Erythroblast (primary cell): ENCODE measurements around the gene AFMID.

Source experiments
- DNase-seq, 2 experiments: peaks; one replicate each; lab custom pipeline; 2025; lab: John Stamatoyannopoulos, UW
- GATA1 ChIP-seq: IDR thresholded peaks from 2 replicates; pipeline ENCODE4 v1.6.1; 2011; ENCODE audit warnings: low read depth, mild to moderate bottlenecking, control low read depth, low read length, moderate library complexity
- POLR2A ChIP-seq: IDR thresholded peaks from 2 replicates; pipeline ENCODE4 v1.6.1; 2011; ENCODE audit warnings: mild to moderate bottlenecking, low read length

The AFMID gene

GRCh38 chr17:78146471-78146869 lies 40.7 kb upstream of the AFMID start:
- DNase-seq = peak in 1 of 2 experiments; percentile 75
- TF ChIP-seq GATA1 (no peak), POLR2A (no peak)

DNA sequence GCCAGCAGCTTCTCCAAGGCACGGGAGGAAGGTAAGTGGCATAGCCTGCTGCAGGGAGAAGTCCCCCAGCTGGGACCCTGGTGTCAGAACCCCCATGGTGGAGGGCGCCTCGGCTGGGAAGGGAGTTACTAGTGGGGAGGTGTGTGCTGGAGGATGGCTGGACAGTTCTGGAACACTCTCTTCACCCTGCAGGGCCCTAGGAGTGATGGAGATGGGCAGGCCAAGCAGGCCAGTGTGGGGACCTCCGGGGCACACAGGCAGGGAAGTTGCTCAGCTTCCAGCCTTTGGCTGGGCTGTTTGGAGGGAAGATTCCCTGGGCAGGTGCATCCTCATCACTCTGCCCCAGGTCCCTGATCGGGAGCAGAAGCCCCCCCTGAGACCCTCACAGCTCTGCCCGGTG lies 40.3 kb upstream of the AFMID start:
- TF ChIP-seq POLR2A = no peak
- no peak for TF ChIP-seq GATA1
- DNase-seq = no peak

GRCh38 chr17:78147315-78147998 lies 39.7 kb upstream of the AFMID start:
- TF ChIP-seq GATA1 = no peak
- TF ChIP-seq POLR2A = no peak
- DNase-seq = no peak

- TF ChIP-seq POLR2A = no peak
- no peak for DNase-seq
Observed at GRCh38 chr17:78148286-78149016, 38.7 kb upstream of the AFMID start.

DNA sequence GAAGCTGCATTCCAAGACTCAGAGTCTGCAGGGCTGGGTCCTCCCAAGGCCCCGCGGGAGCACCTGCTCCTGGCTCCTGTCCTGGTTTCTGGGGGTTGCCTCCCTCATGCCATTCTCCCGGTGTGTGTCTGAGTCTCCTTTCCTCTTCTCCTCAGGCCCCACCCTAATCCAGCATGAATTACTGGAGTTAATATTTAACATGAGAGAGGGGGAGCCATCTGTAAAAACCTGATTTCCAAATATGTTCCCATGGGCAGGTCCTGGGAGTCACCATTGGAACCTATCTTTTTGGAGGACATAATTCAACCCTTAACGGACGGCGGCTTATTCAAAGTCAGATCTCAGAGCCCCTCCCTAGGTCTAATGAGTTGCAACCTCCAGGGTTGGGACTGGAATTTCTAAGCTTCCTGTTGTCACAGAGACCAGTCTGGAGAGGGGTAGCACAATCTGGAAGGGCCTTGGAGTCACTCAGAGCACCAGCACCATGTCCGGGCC lies 35.6 kb upstream of the AFMID start:
- no peak for DNase-seq
- TF ChIP-seq GATA1 (no peak), POLR2A (no peak)

- no peak for DNase-seq
- TF ChIP-seq POLR2A (no peak), GATA1 (no peak)
Observed at GRCh38 chr17:78154903-78155811, 32.0 kb upstream of the AFMID start.

- peak; percentile 60 to 69 for DNase-seq
- TF ChIP-seq POLR2A (no peak), GATA1 (no peak)
Observed at GRCh38 chr17:78159575-78160158, 27.5 kb upstream of the AFMID start.

DNA sequence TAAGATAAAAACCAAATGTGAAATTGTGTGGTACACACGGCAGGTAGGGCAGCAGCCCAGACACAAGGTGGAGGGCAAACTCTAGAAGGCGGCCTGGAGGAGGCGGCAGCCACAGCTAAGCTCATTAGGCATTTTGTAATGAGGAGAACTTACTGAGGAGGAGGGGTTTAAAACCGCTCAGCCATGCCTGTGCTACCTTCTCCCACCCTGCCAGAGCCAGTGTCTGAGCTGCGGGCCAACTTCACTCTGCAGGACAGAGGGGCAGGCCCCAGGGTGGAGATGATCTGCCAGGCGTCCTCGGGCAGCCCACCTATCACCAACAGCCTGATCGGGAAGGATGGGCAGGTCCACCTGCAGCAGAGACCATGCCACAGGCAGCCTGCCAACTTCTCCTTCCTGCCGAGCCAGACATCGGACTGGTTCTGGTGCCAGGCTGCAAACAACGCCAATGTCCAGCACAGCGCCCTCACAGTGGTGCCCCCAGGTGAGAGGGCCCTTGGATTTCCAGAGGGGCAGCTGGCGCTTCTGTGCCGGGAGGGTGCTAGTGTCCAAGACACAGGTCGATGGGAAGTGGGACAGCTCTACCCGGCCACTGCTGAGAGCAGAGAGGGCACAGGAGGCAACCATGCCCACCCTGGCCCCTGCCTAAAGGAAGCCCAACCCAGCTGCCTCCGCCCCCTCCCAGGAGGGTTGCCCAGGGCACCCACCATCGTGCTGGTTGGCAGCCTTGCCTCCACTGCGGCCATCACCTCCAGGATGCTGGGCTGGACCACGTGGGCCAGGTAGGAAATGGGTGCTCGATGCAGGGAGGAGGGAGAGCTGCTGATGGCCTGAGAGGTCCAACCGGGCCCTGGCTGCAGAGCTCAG lies 23.0 kb upstream of the AFMID start:
- no peak for TF ChIP-seq GATA1
- no peak for TF ChIP-seq POLR2A

DNA sequence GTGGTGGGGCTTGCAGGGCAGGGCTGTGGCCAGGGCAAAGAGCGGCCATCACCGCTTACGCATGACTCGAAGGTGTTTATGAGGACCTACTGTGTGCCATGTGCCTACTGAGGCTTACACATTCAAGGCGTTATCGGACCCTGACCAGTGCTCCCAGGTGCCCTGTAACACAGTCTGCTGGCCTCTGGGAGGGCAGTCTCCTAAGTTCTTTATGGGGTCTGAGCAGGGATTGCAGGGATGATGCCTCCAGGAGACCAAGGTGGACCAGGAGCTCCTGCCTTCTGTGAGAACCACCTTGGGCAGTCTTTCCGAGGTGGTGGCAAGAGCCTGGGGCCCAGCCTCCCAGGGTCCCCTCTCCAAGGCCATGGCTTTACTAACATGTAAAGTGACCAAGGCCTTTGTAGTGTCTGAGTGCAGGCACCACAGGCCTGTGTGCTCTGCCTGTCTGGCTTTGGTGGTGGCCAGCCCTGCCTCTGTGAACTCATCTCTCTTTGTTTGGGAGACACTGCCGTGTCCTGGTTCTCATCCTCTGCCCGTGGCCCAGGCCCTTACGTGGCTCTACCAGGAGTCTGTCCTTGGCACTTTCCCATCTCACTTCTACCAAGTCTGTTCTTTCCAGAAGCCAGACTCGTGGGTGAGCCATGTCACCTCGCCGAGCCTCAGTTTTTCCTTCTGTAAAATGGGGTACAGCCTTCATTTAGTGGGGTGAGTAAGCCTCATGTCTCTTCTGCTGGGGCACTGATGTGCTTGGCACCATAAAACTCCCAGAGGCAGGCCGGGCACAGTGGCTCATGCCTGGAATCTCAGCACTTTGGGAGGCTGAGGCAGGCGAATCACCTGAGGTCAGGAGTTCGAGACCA lies 22.2 kb upstream of the AFMID start:
- TF ChIP-seq POLR2A = no peak
- TF ChIP-seq GATA1 = no peak

More for the DNA sequence above, 23.0 kb upstream of the AFMID start:
- DNase-seq = no peak

DNA sequence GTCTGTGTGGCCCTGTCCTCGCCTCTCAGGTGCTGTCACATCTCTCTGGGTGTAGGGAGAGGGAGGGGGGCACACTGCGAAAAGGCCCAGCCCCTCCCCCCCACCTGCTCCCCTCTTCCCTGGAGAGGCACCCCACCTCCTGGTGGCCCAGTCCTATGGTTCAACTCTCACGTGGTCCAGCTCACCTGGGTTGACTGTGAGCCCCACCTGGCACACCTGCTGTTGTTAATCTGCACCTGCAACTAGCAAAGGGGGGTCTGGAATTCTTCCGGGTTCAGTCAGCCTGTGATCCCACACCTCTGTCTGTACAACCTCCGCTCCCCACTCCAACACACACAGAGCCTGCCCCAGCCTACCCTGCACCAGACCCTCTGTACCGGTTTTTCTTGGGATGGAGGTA lies 20.7 kb upstream of the AFMID start:
- no peak for TF ChIP-seq POLR2A
- DNase-seq = no peak

More for the DNA sequence above, 22.2 kb upstream of the AFMID start:
- no peak for DNase-seq

GRCh38 chr17:78168242-78168902 lies 18.8 kb upstream of the AFMID start, which contains the start of gene SYNGR2:
TSS of gene SYNGR2 (plus strand) at chr17:78168581. CDS start at chr17:78168617, 36 bp downstream.
- peak; percentile 89 to 93 for DNase-seq
- no peak for TF ChIP-seq GATA1
- TF ChIP-seq POLR2A = peak; percentile 70
